Measurements from ENCODE around the gene ZNF805. TPM values are rescaled to one million over a fixed set of nuclear protein-coding genes. Genes with fewer than 3 reads are reported as not detected.

ZNF805 gene
- total RNA-seq, 2 donors from 2014 or later: 16.4 to 21.1 TPM

GRCh38 chr19:57233207-57233606 is 7.2 kb upstream of the ZNF805 start:
- Histone ChIP-seq H3K36me3 (no peaks in the 10 kb centered on the region), H3K27ac (no peak overlapping the region), H3K4me1 (replicated peaks) (no peaks in the 10 kb centered on the region), H3K4me3 (no peak overlapping the region), H3K9me3 (no peaks in the 10 kb centered on the region), H3K27me3 (replicated peaks; ENCODE audit: insufficient read depth) (no peaks in the 10 kb centered on the region)
- intact Hi-C loops (cut with DNase I): no loop called here
- 81% methylated on average over 1 of the region's 1 CpG for WGBS
- TF ChIP-seq, protein P1, sequence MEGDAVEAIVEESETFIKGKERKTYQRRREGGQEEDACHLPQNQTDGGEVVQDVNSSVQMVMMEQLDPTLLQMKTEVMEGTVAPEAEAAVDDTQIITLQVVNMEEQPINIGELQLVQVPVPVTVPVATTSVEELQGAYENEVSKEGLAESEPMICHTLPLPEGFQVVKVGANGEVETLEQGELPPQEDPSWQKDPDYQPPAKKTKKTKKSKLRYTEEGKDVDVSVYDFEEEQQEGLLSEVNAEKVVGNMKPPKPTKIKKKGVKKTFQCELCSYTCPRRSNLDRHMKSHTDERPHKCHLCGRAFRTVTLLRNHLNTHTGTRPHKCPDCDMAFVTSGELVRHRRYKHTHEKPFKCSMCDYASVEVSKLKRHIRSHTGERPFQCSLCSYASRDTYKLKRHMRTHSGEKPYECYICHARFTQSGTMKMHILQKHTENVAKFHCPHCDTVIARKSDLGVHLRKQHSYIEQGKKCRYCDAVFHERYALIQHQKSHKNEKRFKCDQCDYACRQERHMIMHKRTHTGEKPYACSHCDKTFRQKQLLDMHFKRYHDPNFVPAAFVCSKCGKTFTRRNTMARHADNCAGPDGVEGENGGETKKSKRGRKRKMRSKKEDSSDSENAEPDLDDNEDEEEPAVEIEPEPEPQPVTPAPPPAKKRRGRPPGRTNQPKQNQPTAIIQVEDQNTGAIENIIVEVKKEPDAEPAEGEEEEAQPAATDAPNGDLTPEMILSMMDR (IDR thresholded peaks at IDR 0.05): no peak
- TF ChIP-seq POLR2A (IDR thresholded peaks at IDR 0.05) (no peak), POLR2AphosphoS5 (IDR thresholded peaks at IDR 0.05) (no peak)
- no peak for DNase-seq (ENCODE audit: low spot score)

DNA sequence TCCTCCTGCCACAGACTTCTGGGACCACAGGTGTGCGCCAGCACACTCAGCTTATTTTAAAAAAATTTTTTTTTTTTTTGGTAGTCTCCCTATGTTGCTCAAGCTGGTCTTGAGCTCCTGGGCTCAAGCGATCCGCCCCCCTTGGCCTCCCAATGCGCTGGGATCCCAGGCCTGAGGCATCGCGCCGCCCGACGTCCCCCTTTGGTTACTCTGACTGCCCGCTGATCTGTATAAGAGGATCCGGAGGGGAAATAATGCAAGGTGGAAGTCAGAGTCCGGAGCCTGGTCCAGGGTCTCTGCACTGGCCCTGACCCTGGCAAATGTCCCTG is 486 bp upstream of the ZNF805 start:
- TF ChIP-seq POLR2A (IDR thresholded peaks at IDR 0.05) (no peak), POLR2AphosphoS5 (IDR thresholded peaks at IDR 0.05) (no peak)
- TF ChIP-seq, protein P1 (IDR thresholded peaks at IDR 0.05): no peak
- WGBS: 22% methylated on average over 12 of the region's 12 CpGs
- Histone ChIP-seq H3K9me3 (no peaks in the 10 kb centered on the region), H3K36me3 (no peaks in the 10 kb centered on the region), H3K27ac (peak overlapping the region; percentile 81 to 84), H3K27me3 (replicated peaks; ENCODE audit: insufficient read depth) (no peaks in the 10 kb centered on the region), H3K4me1 (replicated peaks) (no peaks in the 10 kb centered on the region), H3K4me3 (peak overlapping the region; percentile 61 to 79)
- intact Hi-C loops (cut with DNase I): loop anchor here (1.0 kb wide), 1 partner anchor 40 kb away; the partner anchor contains the start of gene ZNF460
- no peak for DNase-seq (ENCODE audit: low spot score)

DNA sequence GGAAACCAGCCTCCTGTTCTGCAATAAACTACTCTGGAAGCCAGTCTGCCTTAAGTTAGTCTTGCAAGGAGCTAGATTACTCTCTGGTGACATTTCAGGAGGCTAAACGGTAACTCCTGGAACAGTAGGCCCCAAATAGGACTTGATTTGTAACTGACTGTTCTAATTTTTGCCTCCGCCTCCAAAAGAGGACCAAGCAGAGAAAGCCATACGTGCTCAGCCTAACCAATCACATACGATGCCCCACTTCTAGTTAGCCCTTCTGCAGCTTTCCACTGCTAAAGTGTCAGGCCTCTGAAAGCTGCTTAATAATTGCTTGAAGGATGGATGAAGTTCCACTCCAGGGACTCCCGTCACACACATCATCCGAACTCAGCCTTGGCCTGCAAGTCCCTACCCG is 744 bp downstream of the ZNF805 start:
- intact Hi-C loops (cut with DNase I): no loop called here

GRCh38 chr19:57242821-57243220 is 2.4 kb downstream of the ZNF805 start:
- H3K9me3 ChIP-seq: no peaks in the 10 kb centered on the region
- intact Hi-C loops (cut with DNase I): no loop called here
- DNase-seq (ENCODE audit: low spot score): no peak
- TF ChIP-seq, protein P1 (IDR thresholded peaks at IDR 0.05): no peak
- TF ChIP-seq POLR2AphosphoS5 (IDR thresholded peaks at IDR 0.05) (no peak), POLR2A (IDR thresholded peaks at IDR 0.05) (no peak)
- H3K27me3 ChIP-seq (replicated peaks; ENCODE audit: insufficient read depth): no peaks in the 10 kb centered on the region
- H3K4me1 ChIP-seq (replicated peaks): no peaks in the 10 kb centered on the region
- no peak overlapping the region for H3K27ac ChIP-seq
- 95% methylated on average over 5 of the region's 5 CpGs for WGBS
- no peaks in the 10 kb centered on the region for H3K36me3 ChIP-seq
- H3K4me3 ChIP-seq: no peak overlapping the region

More for the DNA sequence above, 744 bp downstream of the ZNF805 start:
- TF ChIP-seq POLR2AphosphoS5 (IDR thresholded peaks at IDR 0.05) (no peak), POLR2A (IDR thresholded peaks at IDR 0.05) (no peak)
- TF ChIP-seq, protein P1 (IDR thresholded peaks at IDR 0.05): no peak
- Histone ChIP-seq H3K27ac (peak overlapping the region; percentile 81 to 84), H3K27me3 (replicated peaks; ENCODE audit: insufficient read depth) (no peaks in the 10 kb centered on the region), H3K4me1 (replicated peaks) (no peaks in the 10 kb centered on the region), H3K36me3 (no peaks in the 10 kb centered on the region), H3K4me3 (peak overlapping the region; percentile 61 to 79), H3K9me3 (no peaks in the 10 kb centered on the region)
- no peak for DNase-seq (ENCODE audit: low spot score)
- 20% methylated on average over 7 of the region's 7 CpGs for WGBS

- intact Hi-C loops (cut with DNase I): no loop called here
- TF ChIP-seq, protein P1 (IDR thresholded peaks at IDR 0.05): no peak
- TF ChIP-seq POLR2AphosphoS5 (IDR thresholded peaks at IDR 0.05) (no peak), POLR2A (IDR thresholded peaks at IDR 0.05) (no peak)
- Histone ChIP-seq H3K27me3 (replicated peaks; ENCODE audit: insufficient read depth) (no peaks in the 10 kb centered on the region), H3K4me3 (no peak overlapping the region), H3K27ac (no peak overlapping the region), H3K36me3 (peaks cover 0 to 6% of the 10 kb centered on the region in 2 donors), H3K9me3 (no peaks in the 10 kb centered on the region), H3K4me1 (replicated peaks) (no peaks in the 10 kb centered on the region)
- WGBS: 81% methylated on average over 5 of the region's 5 CpGs
- no peak for DNase-seq (ENCODE audit: low spot score)
These were observed 4.1 kb downstream of the ZNF805 start for GRCh38 chr19:57244513-57244912.
